Measurements from ENCODE around the gene MAN2A1.
"Not testable (repeated sequence)": the region's sequence is repeated elsewhere in the genome, so short reads cannot be mapped to it uniquely, and the experiment has no call there.

The MAN2A1 gene

GRCh38 chr5:109825450-109825849, 135.7 kb downstream of the MAN2A1 start:
- DNase-seq (ENCODE audit: low read depth, low spot score) = peak; percentile 36

DNA sequence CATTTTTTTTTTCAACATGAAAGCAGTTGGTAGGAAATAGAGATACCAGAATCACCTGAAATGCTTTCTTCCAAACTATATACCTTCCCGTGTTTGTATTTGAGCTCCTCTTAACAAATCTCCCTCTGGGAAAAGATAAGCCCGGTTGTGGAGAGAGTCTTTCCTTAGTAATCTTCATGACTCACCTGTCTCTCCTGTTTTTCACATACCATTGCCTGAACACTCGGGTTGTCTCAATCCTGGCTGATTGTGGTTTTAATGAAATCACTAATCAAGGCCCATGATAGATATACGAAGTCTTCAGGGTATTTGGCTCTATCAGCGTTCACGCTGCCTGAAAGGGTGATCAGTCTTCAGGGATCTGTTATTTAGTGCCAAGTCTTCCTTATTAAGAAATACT, 136.7 kb downstream of the MAN2A1 start:
- DNase-seq (ENCODE audit: low read depth, low spot score) = peak; percentile 45

DNA sequence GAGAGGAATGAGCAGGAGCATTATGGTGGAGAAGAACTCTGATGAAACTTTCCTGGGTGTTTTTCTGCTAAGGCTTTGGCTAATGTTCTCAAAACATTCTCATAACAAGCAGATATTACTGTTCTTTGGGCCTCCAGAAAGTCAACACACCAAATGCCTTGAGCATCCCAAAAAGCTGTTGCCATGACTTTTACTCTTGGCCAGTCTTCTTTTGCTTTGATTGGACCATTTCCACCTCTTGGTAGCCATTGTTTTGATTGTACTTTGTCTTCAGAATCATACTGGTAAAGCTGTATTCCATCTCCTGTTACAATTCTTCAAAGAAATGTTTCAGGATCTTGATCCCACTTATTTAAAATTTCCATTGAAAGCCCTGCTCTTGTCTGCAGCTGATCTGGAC, 139.6 kb downstream of the MAN2A1 start:
- DNase-seq (ENCODE audit: low read depth, low spot score) = no peak

DNA sequence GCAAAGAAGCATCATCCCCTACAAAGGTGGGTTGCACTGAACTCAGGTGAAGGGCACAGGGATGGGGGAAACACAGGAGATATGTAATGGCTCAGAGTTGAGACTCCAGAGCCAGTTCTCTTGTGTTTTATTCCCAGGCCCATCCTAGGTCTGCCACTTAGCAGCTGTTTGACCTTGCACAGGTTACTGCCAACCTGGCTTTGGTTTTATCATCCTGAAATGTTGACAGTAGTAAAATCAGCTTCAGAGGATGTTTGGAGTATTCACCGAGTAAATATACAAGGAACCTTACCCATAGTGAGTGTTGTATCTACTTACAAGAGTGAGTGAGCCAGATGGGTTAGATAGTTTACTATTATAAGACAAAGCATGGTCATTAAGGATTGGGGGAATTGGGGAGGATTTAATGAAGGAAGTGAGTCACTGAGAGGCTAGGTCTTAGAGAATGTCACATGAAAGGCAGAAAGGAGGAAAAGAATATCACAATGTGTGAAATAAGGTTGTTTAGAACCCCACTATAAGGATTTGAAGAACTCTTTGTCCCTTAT, 141.3 kb downstream of the MAN2A1 start:
- DNase-seq (ENCODE audit: low read depth, low spot score) = no peak

- not testable (repeated sequence) for DNase-seq (ENCODE audit: low read depth, low spot score)
These were observed 142.8 kb downstream of the MAN2A1 start for GRCh38 chr5:109832207-109833188.

DNA sequence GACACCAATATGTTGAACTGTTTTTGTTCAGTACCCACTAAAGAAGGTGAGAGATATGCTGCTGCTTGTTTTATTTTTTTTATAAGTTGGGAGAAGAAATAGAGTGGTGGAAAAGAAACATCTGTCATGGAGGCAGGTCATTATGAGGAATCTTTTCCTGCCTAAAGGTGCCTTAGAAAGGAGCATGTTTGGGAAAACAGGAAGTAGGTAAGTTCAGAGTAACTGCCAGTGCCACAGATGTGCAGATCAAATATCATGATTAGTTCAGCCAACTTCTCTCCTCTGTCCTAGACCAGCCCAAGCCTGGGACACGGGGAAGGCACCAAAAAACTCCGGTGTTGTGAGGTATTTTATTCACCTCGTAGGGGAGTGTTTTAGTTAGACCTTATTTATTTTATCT, 144.2 kb downstream of the MAN2A1 start:
- no peak for DNase-seq (ENCODE audit: low read depth, low spot score)

GRCh38 chr5:109836280-109836679, 146.6 kb downstream of the MAN2A1 start:
- DNase-seq (ENCODE audit: low read depth, low spot score) = no peak

GRCh38 chr5:109837231-109837861, 147.6 kb downstream of the MAN2A1 start:
- no peak for DNase-seq (ENCODE audit: low read depth, low spot score)

DNA sequence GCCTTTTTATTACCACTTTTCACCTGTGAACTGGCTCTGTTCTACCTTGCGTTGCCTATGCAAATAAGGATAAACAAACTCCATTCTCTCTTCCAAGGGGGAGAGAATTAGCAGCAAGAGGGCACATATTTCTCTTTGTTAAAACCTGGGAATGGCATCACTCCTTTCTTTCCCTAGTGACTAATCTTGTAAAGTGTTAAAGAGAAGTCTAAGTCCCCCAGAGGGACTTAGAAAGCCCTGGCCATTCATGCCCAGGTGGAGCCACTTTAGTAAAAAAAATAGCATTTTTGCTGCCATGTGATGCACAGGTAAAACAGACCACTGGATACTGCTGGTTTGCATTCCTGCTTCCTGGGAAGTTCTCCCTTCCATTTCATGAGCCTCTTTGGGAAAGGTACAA, 148.4 kb downstream of the MAN2A1 start:
- no peak for DNase-seq (ENCODE audit: low read depth, low spot score)

GRCh38 chr5:109844148-109844547, 154.4 kb downstream of the MAN2A1 start:
- DNase-seq (ENCODE audit: low read depth, low spot score) = no peak

- DNase-seq (ENCODE audit: low read depth, low spot score) = peak; percentile 79
These were observed 155.0 kb downstream of the MAN2A1 start for GRCh38 chr5:109844695-109845094.

- DNase-seq (ENCODE audit: low read depth, low spot score) = no peak
These were observed 158.4 kb downstream of the MAN2A1 start for GRCh38 chr5:109848130-109848529.

DNA sequence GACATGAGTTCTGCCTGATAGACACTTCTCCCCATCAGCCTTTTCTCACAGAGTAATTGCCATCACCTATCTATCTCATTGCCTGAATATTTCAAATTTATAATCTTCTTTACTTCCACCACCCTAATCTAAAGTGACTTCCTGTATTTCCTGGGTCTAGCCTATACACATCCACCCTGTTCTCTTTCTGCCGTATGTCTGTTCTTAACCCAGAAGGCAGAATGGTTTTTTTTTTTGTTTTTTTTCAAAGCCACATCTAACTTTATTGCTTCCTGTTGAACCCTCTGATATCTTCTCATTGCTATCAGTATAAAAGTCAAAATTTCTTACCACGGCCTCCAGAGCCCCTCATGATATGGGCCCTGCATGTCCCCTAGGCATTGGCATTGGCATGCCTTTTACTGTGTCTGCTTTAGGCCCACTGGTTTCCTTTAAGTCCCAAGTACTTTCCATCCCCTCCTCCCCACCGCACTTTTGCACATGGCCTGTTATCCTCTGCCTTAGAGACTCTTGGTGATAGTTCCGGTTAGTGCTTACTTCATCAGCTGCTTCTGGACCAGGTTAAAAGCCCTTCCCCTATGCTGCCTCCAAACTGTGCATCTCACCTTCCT, 159.9 kb downstream of the MAN2A1 start:
- DNase-seq (ENCODE audit: low read depth, low spot score) = no peak

- DNase-seq (ENCODE audit: low read depth, low spot score) = peak; percentile 55
These were observed 162.8 kb downstream of the MAN2A1 start for GRCh38 chr5:109852371-109853155.

DNA sequence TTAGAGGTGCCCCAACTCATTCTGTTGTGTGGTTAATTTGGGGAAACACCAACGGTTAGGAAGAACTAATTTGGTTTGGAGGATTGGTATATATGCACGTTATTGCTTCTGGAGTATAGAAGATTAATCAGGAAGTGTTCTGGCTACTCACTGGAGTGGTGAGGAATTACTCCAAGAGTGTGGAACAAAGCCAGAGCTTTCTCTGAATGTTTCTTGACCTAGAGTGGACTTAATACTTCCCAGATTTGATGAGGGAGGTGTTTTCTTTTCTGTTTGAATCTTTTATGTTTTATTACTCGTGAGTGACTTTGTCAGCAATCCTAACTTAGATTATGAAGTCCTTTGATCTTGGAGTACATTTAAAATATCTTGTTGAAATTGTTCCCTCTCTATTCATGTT, 163.7 kb downstream of the MAN2A1 start:
- DNase-seq (ENCODE audit: low read depth, low spot score) = peak; percentile 45

DNA sequence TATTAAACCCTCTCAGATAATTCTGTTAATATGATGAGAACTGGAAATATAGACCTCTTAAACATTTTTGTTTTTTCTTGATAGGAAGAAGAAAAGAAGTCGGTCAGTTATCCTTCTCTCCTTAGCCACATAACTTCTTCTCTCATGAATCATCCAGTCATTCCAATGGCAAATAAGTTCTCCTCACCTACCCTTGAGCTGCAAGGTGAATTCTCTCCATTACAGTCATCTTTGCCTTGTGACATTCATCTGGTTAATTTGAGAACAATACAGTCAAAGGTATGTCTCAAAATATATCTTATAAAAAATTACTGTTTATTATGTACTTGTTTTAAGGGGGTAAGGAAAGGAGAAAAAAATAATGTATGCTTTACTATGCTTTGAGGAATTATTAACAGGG, 165.3 kb downstream of the MAN2A1 start:
- peak; percentile 39 for DNase-seq (ENCODE audit: low read depth, low spot score)

DNA sequence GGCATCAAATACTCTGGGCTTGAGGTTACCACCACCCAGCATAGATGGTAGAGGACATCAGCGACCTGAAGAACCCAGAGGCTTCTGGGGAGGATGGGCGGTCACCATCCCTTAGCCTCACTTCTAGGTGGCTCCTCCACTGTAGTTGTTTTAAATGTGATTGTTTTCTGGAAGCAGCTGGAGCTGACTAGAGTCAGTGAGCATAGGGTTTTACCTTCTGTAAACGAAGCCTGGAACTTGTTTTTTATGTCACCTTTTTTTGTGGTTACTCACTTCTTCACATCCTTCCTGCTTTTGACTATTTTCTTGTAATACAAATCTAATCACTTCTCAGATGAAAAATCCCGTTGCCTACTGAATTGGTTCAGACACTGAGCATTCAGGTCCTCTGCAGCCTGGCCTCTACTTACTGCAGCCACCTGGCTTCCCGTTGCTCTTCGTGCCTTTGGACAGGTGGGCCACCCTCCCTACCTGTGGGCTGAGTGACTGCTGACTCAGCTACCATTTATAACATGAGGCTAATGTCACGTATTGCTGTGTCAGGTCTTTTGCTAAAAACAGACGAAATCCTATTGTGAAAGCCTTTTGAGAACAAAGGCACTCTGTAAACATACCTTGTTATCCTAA, 167.8 kb downstream of the MAN2A1 start:
- DNase-seq (ENCODE audit: low read depth, low spot score) = no peak

- no peak for DNase-seq (ENCODE audit: low read depth, low spot score)
These were observed 169.8 kb downstream of the MAN2A1 start for GRCh38 chr5:109859537-109859936.

- no peak for DNase-seq (ENCODE audit: low read depth, low spot score)
These were observed 172.6 kb downstream of the MAN2A1 start for GRCh38 chr5:109862301-109862700.

DNA sequence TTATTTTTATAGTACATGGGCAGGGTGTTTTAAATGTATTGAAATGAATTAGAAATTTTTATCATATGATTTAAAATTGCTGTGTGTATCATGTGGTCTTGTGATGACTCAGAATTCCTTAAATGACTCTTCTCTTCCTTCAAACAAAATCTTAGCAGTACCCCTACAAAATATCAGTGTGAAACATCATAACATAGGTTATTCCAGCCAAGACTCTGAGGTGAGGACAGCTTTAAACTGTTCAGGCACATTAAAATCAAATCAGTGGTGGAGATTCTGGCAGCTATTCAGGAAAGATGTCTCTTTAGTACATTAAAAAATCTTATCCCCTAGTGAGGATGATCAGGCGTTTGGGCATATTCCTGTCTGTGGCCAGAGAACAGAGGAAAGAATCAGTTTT, 174.0 kb downstream of the MAN2A1 start:
- no peak for DNase-seq (ENCODE audit: low read depth, low spot score)

- DNase-seq (ENCODE audit: low read depth, low spot score) = peak; percentile 97
These were observed 175.9 kb downstream of the MAN2A1 start for GRCh38 chr5:109865637-109866036.

All from astrocyte of the hippocampus (primary cell).